SK-N-SH (cell line): Measurements from ENCODE around the gene GTF3C6.
"Not testable (repeated sequence)": the region's sequence is repeated elsewhere in the genome, so short reads cannot be mapped to it uniquely, and the experiment has no call there.

ENCODE experiments used
- CTCF ChIP-seq: fragments of 200-600 bp; sonication (generic); IDR thresholded peaks from 2 replicates; pipeline ENCODE4 v1.6.1; 2017; ENCODE audit warnings: antibody characterized with exemption, mild to moderate bottlenecking, moderate library complexity
- EZH2phosphoT487 ChIP-seq: fragments of 200-600 bp; sonication (generic); IDR thresholded peaks from 2 replicates; pipeline ENCODE4 v1.6.1; 2017; ENCODE audit warnings: low read depth, mixed run types, mild to moderate bottlenecking, antibody characterized with exemption, moderate library complexity, borderline replicate concordance
- FOXM1 ChIP-seq: IDR thresholded peaks from 2 replicates; pipeline ENCODE4 v1.4.0; 2012; ENCODE audit warnings: low read depth, mild to moderate bottlenecking
- MXI1 ChIP-seq: IDR thresholded peaks from 2 replicates; pipeline ENCODE4 v1.6.1; 2012; ENCODE audit warnings: mild to moderate bottlenecking, low read depth, low read length, improper control_type of control experiment
- NRF1 ChIP-seq: IDR thresholded peaks from 2 replicates; pipeline ENCODE4 v1.6.1; 2012; ENCODE audit warnings: low read depth, mild to moderate bottlenecking, low read length
- RAD21 ChIP-seq: IDR thresholded peaks from 2 replicates; pipeline ENCODE4 v1.6.1; 2012; ENCODE audit warnings: mild to moderate bottlenecking, low read length
- RFX5 ChIP-seq: IDR thresholded peaks from 2 replicates; pipeline ENCODE4 v1.6.1; 2012; ENCODE audit warnings: mild to moderate bottlenecking, improper control_type of control experiment, low read length
- SIN3A ChIP-seq: IDR thresholded peaks from 2 replicates; pipeline ENCODE4 v1.6.1; 2012; ENCODE audit warnings: low read depth, mild to moderate bottlenecking, low read length, moderate library complexity, borderline replicate concordance
- TF ChIP-seq, protein P1 (sequence below): IDR thresholded peaks from 2 replicates; pipeline ENCODE4 v1.6.1; 2012; ENCODE audit warnings: mild to moderate bottlenecking, low read depth, low read length, moderate library complexity

- not testable (repeated sequence) for TF ChIP-seq CTCF, EZH2phosphoT487, MXI1, RAD21, SIN3A, RFX5, FOXM1, NRF1
- TF ChIP-seq, protein P1, sequence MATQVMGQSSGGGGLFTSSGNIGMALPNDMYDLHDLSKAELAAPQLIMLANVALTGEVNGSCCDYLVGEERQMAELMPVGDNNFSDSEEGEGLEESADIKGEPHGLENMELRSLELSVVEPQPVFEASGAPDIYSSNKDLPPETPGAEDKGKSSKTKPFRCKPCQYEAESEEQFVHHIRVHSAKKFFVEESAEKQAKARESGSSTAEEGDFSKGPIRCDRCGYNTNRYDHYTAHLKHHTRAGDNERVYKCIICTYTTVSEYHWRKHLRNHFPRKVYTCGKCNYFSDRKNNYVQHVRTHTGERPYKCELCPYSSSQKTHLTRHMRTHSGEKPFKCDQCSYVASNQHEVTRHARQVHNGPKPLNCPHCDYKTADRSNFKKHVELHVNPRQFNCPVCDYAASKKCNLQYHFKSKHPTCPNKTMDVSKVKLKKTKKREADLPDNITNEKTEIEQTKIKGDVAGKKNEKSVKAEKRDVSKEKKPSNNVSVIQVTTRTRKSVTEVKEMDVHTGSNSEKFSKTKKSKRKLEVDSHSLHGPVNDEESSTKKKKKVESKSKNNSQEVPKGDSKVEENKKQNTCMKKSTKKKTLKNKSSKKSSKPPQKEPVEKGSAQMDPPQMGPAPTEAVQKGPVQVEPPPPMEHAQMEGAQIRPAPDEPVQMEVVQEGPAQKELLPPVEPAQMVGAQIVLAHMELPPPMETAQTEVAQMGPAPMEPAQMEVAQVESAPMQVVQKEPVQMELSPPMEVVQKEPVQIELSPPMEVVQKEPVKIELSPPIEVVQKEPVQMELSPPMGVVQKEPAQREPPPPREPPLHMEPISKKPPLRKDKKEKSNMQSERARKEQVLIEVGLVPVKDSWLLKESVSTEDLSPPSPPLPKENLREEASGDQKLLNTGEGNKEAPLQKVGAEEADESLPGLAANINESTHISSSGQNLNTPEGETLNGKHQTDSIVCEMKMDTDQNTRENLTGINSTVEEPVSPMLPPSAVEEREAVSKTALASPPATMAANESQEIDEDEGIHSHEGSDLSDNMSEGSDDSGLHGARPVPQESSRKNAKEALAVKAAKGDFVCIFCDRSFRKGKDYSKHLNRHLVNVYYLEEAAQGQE, result not testable (repeated sequence)
Measured at GRCh38 chr6:111017241-111017640, 58.7 kb downstream of the GTF3C6 start.
